GM18909 (cell line): ENCODE results near the gene ITGA5.
A peak's percentile ranks its signal among the peaks of the same experiment; 100 is the strongest.

Experiments used
- ATAC-seq: cut with Tn5 transposase; IDR thresholded peaks from one replicate; pipeline ENCODE4 v1.9.1; 2021; ENCODE audit warnings: mild to moderate bottlenecking; ENCODE audit not compliant: unreplicated experiment, poor library complexity

The ITGA5 gene

GRCh38 chr12:54374562-54375258 is 44.4 kb downstream of the ITGA5 start:
- no peak for ATAC-seq

GRCh38 chr12:54373649-54374561 is 45.2 kb downstream of the ITGA5 start:
- ATAC-seq: no peak

GRCh38 chr12:54372113-54372806 is 46.8 kb downstream of the ITGA5 start:
- no peak for ATAC-seq

- ATAC-seq: no peak
Observed at GRCh38 chr12:54371328-54372112, 47.5 kb downstream of the ITGA5 start.

- ATAC-seq: no peak
Observed at GRCh38 chr12:54370171-54370730, 48.8 kb downstream of the ITGA5 start.

GRCh38 chr12:54369597-54370131 is 49.4 kb downstream of the ITGA5 start:
- ATAC-seq: no peak

GRCh38 chr12:54368709-54369596 is 50.1 kb downstream of the ITGA5 start:
- ATAC-seq: peak; percentile 81

GRCh38 chr12:54368025-54368708 is 50.9 kb downstream of the ITGA5 start:
- peak; percentile 7 for ATAC-seq

- ATAC-seq: no peak
Observed at GRCh38 chr12:54364413-54364812, 54.7 kb downstream of the ITGA5 start, which contains the start of gene GPR84. TSS of gene GPR84 (minus strand) at chr12:54364486. CDS start at chr12:54363851, 635 bp downstream.

GRCh38 chr12:54363618-54364017 is 55.4 kb downstream of the ITGA5 start:
- ATAC-seq: no peak

GRCh38 chr12:54363047-54363446 is 56.0 kb downstream of the ITGA5 start:
- no peak for ATAC-seq

- no peak for ATAC-seq
Observed at GRCh38 chr12:54360717-54361456, 58.2 kb downstream of the ITGA5 start.

- ATAC-seq: no peak
Observed at GRCh38 chr12:54359762-54360351, 59.2 kb downstream of the ITGA5 start.

GRCh38 chr12:54358945-54359761 is 59.9 kb downstream of the ITGA5 start:
- ATAC-seq: peak; percentile 98

- no peak for ATAC-seq
Observed at GRCh38 chr12:54358191-54358944, 60.7 kb downstream of the ITGA5 start.
